B cell (primary cell): ENCODE measurements around the gene DLX2. TPM values are rescaled to one million over a fixed set of nuclear protein-coding genes. Genes with fewer than 3 reads are reported as not detected.

ENCODE experiments used
- ATAC-seq: fragments of 200-7000 bp; cut with Tn5 transposase; one replicate; pipeline ENCODE4 v1.10.0; 2021; ENCODE audit warnings: low read depth, mild to moderate bottlenecking, moderate number of reproducible peaks, moderate library complexity
- CTCF ChIA-PET: fragments of 350-600 bp; sonication (Branson Sonifier 250); formaldehyde crosslinking; loops from one replicate; lab custom pipeline; 2021; ENCODE audit warnings: antibody characterized with exemption, inconsistent platforms; lab: Charles Lee
- POLR2A ChIA-PET: fragments of 350-600 bp; sonication (Branson Sonifier 250); formaldehyde crosslinking; loops from one replicate; lab custom pipeline; 2021; ENCODE audit warnings: antibody characterized with exemption; lab: Charles Lee
- DNase-seq: peaks from one replicate; pipeline ENCODE4 v3.0.0; 2013
- H2AFZ ChIP-seq: 2 replicates; pipeline ENCODE4 v1.6.1; 2012; ENCODE audit warnings: mild to moderate bottlenecking, low read depth, low read length; ENCODE audit not compliant: insufficient read depth, poor library complexity, severe bottlenecking
- H3K27ac ChIP-seq, 2 donors: 1 replicate in 1 of 2; 2 replicates in 1 of 2; pipeline ENCODE4 v1.5.1; 2012 to 2013; ENCODE audit warnings: low read length in 2 of 2, mild to moderate bottlenecking in 2 of 2, moderate library complexity in 1 of 2
- H3K27me3 ChIP-seq, 4 experiments: fragments of 200-600 bp in 1 of 4; sonication (generic) in 1 of 4; replicated peaks in 1 of 4; 1 replicate in 2 of 4; 2 replicates in 2 of 4; pipeline versions ENCODE4 v1.6.1 to v1.7.0; 2013 to 2016; ENCODE audit warnings: low read length in 3 of 4, mild to moderate bottlenecking in 2 of 4, mixed read lengths in 1 of 4, moderate library complexity in 1 of 4; ENCODE audit not compliant: insufficient read depth in 4 of 4, control insufficient read depth in 3 of 4; ENCODE audit errors: control extremely low read depth in 1 of 4
- H3K36me3 ChIP-seq, 2 experiments: replicated peaks in 1 of 2; 1 replicate in 1 of 2; 2 replicates in 1 of 2; pipeline versions ENCODE4 v1.6.1 to v1.7.1; 2013; ENCODE audit warnings: low read length in 1 of 2; ENCODE audit not compliant: insufficient read depth in 2 of 2, control insufficient read depth in 1 of 2; ENCODE audit errors: control extremely low read depth in 1 of 2, extremely low read depth in 1 of 2
- H3K4me1 ChIP-seq, 2 donors: fragments of 200-600 bp in 1 of 2; sonication (generic) in 1 of 2; 1 replicate in 1 of 2; 2 replicates in 1 of 2; pipeline versions ENCODE4 v1.5.1 to v1.6.1; 2013 to 2017; ENCODE audit warnings: low read length in 2 of 2; ENCODE audit not compliant: control insufficient read depth in 2 of 2, insufficient read depth in 2 of 2
- H3K4me2 ChIP-seq: replicated peaks from 2 replicates; pipeline ENCODE3; 2012; ENCODE audit warnings: mild to moderate bottlenecking, low read depth, low read length; ENCODE audit not compliant: poor library complexity, severe bottlenecking
- H3K4me3 ChIP-seq, 5 experiments: fragments of 200-600 bp in 1 of 5; sonication (generic) in 1 of 5; 1 replicate in 3 of 5; 2 replicates in 2 of 5; pipeline versions ENCODE4 v1.5.1 to v1.7.0; 2011 to 2016; ENCODE audit warnings: low read length in 4 of 5, mild to moderate bottlenecking in 4 of 5, low read depth in 2 of 5, control low read depth in 1 of 5, moderate library complexity in 1 of 5; ENCODE audit not compliant: insufficient read depth in 1 of 5; ENCODE audit errors: control extremely low read depth in 1 of 5, extremely low read depth in 1 of 5
- H3K79me2 ChIP-seq: fragments of 200-600 bp; sonication (generic); one replicate; pipeline ENCODE4 v1.6.0; 2016; ENCODE audit warnings: low read length; ENCODE audit not compliant: control insufficient read depth, insufficient read depth
- H3K9ac ChIP-seq: fragments of 200-600 bp; sonication (generic); 2 replicates; pipeline ENCODE4 v1.6.1; 2017; ENCODE audit warnings: mild to moderate bottlenecking, low read length, moderate library complexity
- H3K9me3 ChIP-seq, 3 donors: one replicate each; pipeline versions ENCODE4 v1.6.1 to v1.7.1; 2013; ENCODE audit warnings: low read length in 2 of 3; ENCODE audit not compliant: control insufficient read depth in 2 of 3, insufficient read depth in 1 of 3; ENCODE audit errors: control extremely low read depth in 1 of 3
- H4K20me1 ChIP-seq: 2 replicates; pipeline ENCODE4 v1.6.0; 2012; ENCODE audit warnings: mild to moderate bottlenecking, low read length; ENCODE audit not compliant: insufficient read depth, control insufficient read depth, poor library complexity, severe bottlenecking
- H3K27ac Mint-ChIP-seq: one replicate; pipeline ENCODE4 v1.8.0; 2021; ENCODE audit warnings: mixed read lengths
- H3K27me3 Mint-ChIP-seq: one replicate; pipeline ENCODE4 v1.8.0; 2021; ENCODE audit warnings: mixed read lengths
- H3K4me1 Mint-ChIP-seq: one replicate; pipeline ENCODE4 v1.8.0; 2021; ENCODE audit warnings: mixed read lengths
- H3K4me3 Mint-ChIP-seq: one replicate; pipeline ENCODE4 v1.8.0; 2021; ENCODE audit warnings: mixed read lengths
- H3K9me3 Mint-ChIP-seq: one replicate; pipeline ENCODE4 v1.8.0; 2022; ENCODE audit warnings: mixed read lengths; ENCODE audit not compliant: insufficient read depth
- CTCF ChIP-seq: fragments of 200-600 bp; IDR thresholded peaks from one replicate; pipeline ENCODE4 v1.8.0; 2022; ENCODE audit warnings: antibody characterized with exemption, mild to moderate bottlenecking
- EZH2 ChIP-seq: IDR thresholded peaks from 2 replicates; pipeline ENCODE4 v1.6.1; 2012; ENCODE audit warnings: borderline replicate concordance, low read depth, mild to moderate bottlenecking, moderate library complexity, low read length; ENCODE audit not compliant: insufficient read depth, poor library complexity, severe bottlenecking
- WGBS: methylation state at CpG from one replicate; pipeline ENCODE4 v1.1.5; 2013; ENCODE audit warnings: missing lambda C conversion rate; ENCODE audit not compliant: insufficient coverage; 5-methylcytosine and 5-hydroxymethylcytosine counted together
- intact Hi-C: fragments of 100-400 bp; cut with micrococcal nuclease; formaldehyde crosslinking; loops from one replicate; pipeline ENCODE4 v1.10.0; 2022
- polyA plus RNA-seq: library from polyadenylated mRNA; depleted of rRNA; stranded (reverse); fragments of >200 nt; gene quantifications from 2 replicates; pipeline ENCODE4 v1.2.3, GENCODE V29; 2012
- total RNA-seq, 2 donors: library from RNA; stranded (reverse); fragments of 120-200 nt in 1 of 2; gene quantifications; 1 replicate in 1 of 2; 2 replicates in 1 of 2; pipeline versions ENCODE4 v1.2.3 to v1.2.4, GENCODE V29; 2013 to 2022

DLX2 gene
- total and polyA plus RNA-seq, 2 donors (not counting 1 experiment from before 2014, with no cell fraction given): 0.13 to 0.52 TPM

GRCh38 chr2:172094294-172095145 lies 8.2 kb downstream of the DLX2 start:
- H3K9ac ChIP-seq: peak overlapping the region; percentile 54
- H3K27ac ChIP-seq: no peak overlapping the region
- WGBS: 4% methylated on average over 48 of the region's 66 CpGs
- Mint-ChIP-seq H3K27ac (peak overlapping the region; percentile 37), H3K27me3 (peaks cover 66% of the 10 kb centered on the region), H3K9me3 (no peaks in the 10 kb centered on the region), H3K4me3 (peak overlapping the region; percentile 90), H3K4me1 (peaks cover 30% of the 10 kb centered on the region)
- ChIA-PET POLR2A (interaction anchor here (1.2 kb wide), 1 partner anchor 14 kb away, joined by 3 read pairs; no protein-coding TSS in a partner anchor), CTCF (no interaction called here)
- intact Hi-C loops: loop anchor here (5.0 kb wide), 1 partner anchor 1277 kb away; the partner anchor contains the start of gene GAD1
- peak overlapping the region in 4 of 5 experiments; percentile 9 to 50 (median 28) for H3K4me3 ChIP-seq
- no peak for TF ChIP-seq CTCF
- TF ChIP-seq EZH2: no peak
- H3K27me3 ChIP-seq: peaks cover 7 to 96% (median 82%) of the 10 kb centered on the region in 4 experiments
- H3K9me3 ChIP-seq: peaks cover 2 to 83% (median 8%) of the 10 kb centered on the region in 3 donors
- peaks cover 47 to 67% of the 10 kb centered on the region in 2 donors for H3K4me1 ChIP-seq
- ATAC-seq (no peak), DNase-seq (no peak)
- H3K79me2 ChIP-seq: no peaks in the 10 kb centered on the region
- H2AFZ ChIP-seq: peak overlapping the region; percentile 37
- no peaks in the 10 kb centered on the region for H4K20me1 ChIP-seq
- H3K4me2 ChIP-seq: peak overlapping the region; percentile 76
- no peaks in the 10 kb centered on the region for H3K36me3 ChIP-seq
